Nephron progenitor cell (in vitro differentiated cells): ENCODE measurements around the gene CPPED1.

Source experiments
- DNase-seq: peaks from one replicate; pipeline ENCODE4 v3.0.0; 2021
- H3K27ac Mint-ChIP-seq: 2 replicates; pipeline ENCODE4 v1.8.0; 2021; ENCODE audit warnings: mild to moderate bottlenecking, moderate library complexity, mixed read lengths
- H3K27me3 Mint-ChIP-seq: 2 replicates; pipeline ENCODE4 v1.8.0; 2021; ENCODE audit warnings: mild to moderate bottlenecking, low read depth, mixed read lengths; ENCODE audit not compliant: poor library complexity
- H3K36me3 Mint-ChIP-seq: 2 replicates; pipeline ENCODE4 v1.8.0; 2021; ENCODE audit warnings: low read depth, mixed read lengths
- H3K4me1 Mint-ChIP-seq: 2 replicates; pipeline ENCODE4 v1.8.0; 2021; ENCODE audit warnings: mixed read lengths
- H3K4me3 Mint-ChIP-seq: 2 replicates; pipeline ENCODE4 v1.8.0; 2021; ENCODE audit warnings: mild to moderate bottlenecking, moderate library complexity, mixed read lengths
- H3K9me3 Mint-ChIP-seq: 2 replicates; pipeline ENCODE4 v1.8.0; 2021; ENCODE audit warnings: mild to moderate bottlenecking, moderate library complexity, mixed read lengths
- CTCF ChIP-seq: fragments of 200-600 bp; sonication (generic); IDR thresholded peaks from 2 replicates; pipeline ENCODE4 v1.5.0; 2021; ENCODE audit warnings: antibody characterized with exemption

Gene CPPED1

GRCh38 chr16:12798846-12799245 lies 4.8 kb downstream of the CPPED1 start:
- no peak for DNase-seq
- H3K4me3 Mint-ChIP-seq = peak overlapping the region; percentile 10
- H3K4me1 Mint-ChIP-seq = peaks cover 59% of the 10 kb centered on the region
- H3K27ac Mint-ChIP-seq = peak overlapping the region; percentile 89
- TF ChIP-seq CTCF = no peak
- peaks cover 5% of the 10 kb centered on the region for H3K36me3 Mint-ChIP-seq
- H3K27me3 Mint-ChIP-seq = peaks cover 5% of the 10 kb centered on the region
- peaks cover 5% of the 10 kb centered on the region for H3K9me3 Mint-ChIP-seq

- no peak for DNase-seq
- peaks cover 5% of the 10 kb centered on the region for H3K27me3 Mint-ChIP-seq
- H3K27ac Mint-ChIP-seq = no peak overlapping the region
- H3K4me3 Mint-ChIP-seq = no peak overlapping the region
- peaks cover 6% of the 10 kb centered on the region for H3K36me3 Mint-ChIP-seq
- H3K9me3 Mint-ChIP-seq = peaks cover 3% of the 10 kb centered on the region
- no peak for TF ChIP-seq CTCF
- H3K4me1 Mint-ChIP-seq = peaks cover 59% of the 10 kb centered on the region
These were observed 5.5 kb downstream of the CPPED1 start for GRCh38 chr16:12798171-12798570.

GRCh38 chr16:12796498-12796897 lies 7.2 kb downstream of the CPPED1 start:
- H3K4me1 Mint-ChIP-seq = peaks cover 43% of the 10 kb centered on the region
- H3K27ac Mint-ChIP-seq = no peak overlapping the region
- H3K36me3 Mint-ChIP-seq = peaks cover 22% of the 10 kb centered on the region
- no peak for DNase-seq
- no peaks in the 10 kb centered on the region for H3K27me3 Mint-ChIP-seq
- TF ChIP-seq CTCF = no peak
- no peak overlapping the region for H3K4me3 Mint-ChIP-seq
- H3K9me3 Mint-ChIP-seq = peaks cover 14% of the 10 kb centered on the region

- H3K4me3 Mint-ChIP-seq = no peak overlapping the region
- H3K27ac Mint-ChIP-seq = no peak overlapping the region
- H3K4me1 Mint-ChIP-seq = peaks cover 31% of the 10 kb centered on the region
These were observed 8.9 kb downstream of the CPPED1 start for GRCh38 chr16:12794486-12795387.

GRCh38 chr16:12793865-12794240 lies 9.8 kb downstream of the CPPED1 start:
- no peak overlapping the region for H3K4me3 Mint-ChIP-seq
- no peak for DNase-seq
- TF ChIP-seq CTCF = no peak
- peaks cover 22% of the 10 kb centered on the region for H3K36me3 Mint-ChIP-seq
- H3K27me3 Mint-ChIP-seq = no peaks in the 10 kb centered on the region
- H3K4me1 Mint-ChIP-seq = peaks cover 31% of the 10 kb centered on the region
- H3K27ac Mint-ChIP-seq = no peak overlapping the region
- peaks cover 19% of the 10 kb centered on the region for H3K9me3 Mint-ChIP-seq

More at GRCh38 chr16:12794486-12795387, 8.9 kb downstream of the CPPED1 start:
- no peak for TF ChIP-seq CTCF
- peaks cover 19% of the 10 kb centered on the region for H3K9me3 Mint-ChIP-seq
- DNase-seq = no peak
- peaks cover 22% of the 10 kb centered on the region for H3K36me3 Mint-ChIP-seq
- no peaks in the 10 kb centered on the region for H3K27me3 Mint-ChIP-seq
